ENCODE results near the gene DCP1A. TPM values are rescaled to one million over a fixed set of nuclear protein-coding genes. Genes with fewer than 3 reads are reported as not detected.
A peak's percentile ranks its signal among the peaks of the same experiment; 100 is the strongest.
"Not testable (repeated sequence)": the region's sequence is repeated elsewhere in the genome, so short reads cannot be mapped to it uniquely, and the experiment has no call there.

DCP1A gene
- total RNA-seq, 1 donor from 2014 or later: 13.7 TPM

DNA sequence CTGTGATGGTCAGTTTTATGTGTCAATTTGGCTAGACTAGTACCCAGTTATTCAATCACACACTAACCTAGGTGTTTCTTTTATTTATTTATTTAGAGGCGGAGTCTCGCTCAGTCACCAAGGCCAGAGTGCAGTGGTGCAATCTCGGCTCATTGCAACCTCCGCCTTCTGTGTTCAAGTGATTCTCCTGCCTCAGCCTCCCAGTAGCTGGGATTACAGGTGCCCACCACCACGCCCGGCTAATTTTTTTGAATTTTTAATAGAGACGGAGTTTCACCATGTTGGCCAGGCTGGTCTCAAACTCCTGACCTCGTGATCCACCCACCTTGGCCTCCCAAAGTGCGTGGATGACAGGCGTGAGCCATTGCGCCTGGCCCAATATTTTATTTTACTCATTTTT lies 78.2 kb downstream of the DCP1A start:
- not testable (repeated sequence) for DNase-seq (ENCODE audit: low read depth, low spot score)

DNA sequence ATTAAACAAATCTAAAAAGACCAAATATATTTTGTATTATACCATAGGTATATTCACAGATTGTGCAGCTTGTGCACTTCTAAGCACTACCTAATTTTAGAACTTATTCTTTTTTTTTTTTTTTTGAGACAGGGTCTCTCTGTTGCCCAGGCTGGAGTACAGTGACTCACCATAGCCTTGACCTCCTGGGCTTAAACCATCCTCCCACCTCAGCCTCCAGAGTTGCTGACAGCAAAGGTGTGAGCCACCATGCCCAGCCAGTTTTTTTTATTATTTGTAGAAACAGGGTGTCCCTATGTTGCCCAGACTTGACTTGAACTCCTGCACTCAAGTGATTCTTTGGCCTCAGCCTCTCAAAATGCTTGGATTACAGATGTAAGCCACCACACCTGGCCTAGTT lies 79.6 kb downstream of the DCP1A start:
- DNase-seq (ENCODE audit: low read depth, low spot score): no peak

DNA sequence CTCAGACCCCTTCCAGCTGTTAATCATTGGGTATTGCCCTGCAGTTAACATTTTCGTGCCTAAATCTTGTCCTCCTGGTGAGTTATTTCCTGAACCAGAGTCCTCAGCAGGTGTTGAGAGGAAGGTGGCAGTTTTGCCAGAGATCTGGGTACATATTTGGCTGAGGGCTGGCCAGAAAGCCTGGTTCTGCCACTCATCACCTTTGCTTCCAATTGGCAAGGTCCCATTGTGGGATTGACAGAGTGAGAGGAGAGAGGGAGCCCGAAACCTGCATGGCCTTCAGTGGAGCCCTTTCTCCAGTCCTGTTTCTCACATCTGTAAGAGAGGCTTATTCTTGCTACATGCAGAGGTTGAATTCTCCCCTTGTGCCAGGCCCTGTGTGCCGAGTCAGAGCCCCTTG lies 82.6 kb downstream of the DCP1A start:
- DNase-seq (ENCODE audit: low read depth, low spot score): no peak

DNA sequence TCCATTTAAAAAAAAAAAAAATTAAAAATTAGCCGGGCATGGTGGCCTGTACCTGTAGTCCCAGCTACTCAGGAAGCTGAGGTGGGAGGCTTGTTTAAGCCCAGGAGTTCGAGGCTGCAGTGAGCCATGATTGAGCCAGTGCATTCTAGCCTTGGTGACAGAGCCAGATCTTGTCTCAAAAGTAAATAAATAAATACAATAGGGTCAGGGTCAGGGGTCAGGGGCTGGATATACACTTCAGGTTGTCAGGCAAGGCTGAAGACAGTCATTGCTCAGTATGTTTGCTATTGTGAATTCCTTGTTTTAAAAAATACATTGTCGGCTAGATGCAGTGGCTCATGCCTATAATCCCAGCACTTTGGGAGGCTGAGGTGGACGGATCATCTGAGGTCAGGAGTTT lies 83.4 kb downstream of the DCP1A start:
- DNase-seq (ENCODE audit: low read depth, low spot score): no peak

DNA sequence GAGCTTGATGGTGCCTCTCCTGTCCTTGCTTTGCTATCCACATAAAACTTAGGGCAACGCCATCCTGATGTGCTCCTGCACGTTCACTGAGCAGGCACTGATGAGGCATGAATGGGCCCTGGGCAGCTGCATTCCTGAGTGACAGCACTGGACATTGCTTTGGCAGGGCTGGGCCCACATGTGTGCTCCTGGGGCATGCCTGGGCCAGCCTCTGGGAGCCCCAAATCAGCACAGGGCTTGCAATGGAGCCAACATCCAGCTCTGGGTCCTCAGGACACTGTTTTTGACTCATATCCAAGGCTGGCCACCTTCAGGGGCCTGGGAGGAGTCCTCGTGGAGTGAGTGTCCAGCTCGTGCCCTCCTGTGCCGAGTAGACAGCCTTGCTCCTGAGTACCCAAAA lies 85.6 kb downstream of the DCP1A start:
- no peak for DNase-seq (ENCODE audit: low read depth, low spot score)

DNA sequence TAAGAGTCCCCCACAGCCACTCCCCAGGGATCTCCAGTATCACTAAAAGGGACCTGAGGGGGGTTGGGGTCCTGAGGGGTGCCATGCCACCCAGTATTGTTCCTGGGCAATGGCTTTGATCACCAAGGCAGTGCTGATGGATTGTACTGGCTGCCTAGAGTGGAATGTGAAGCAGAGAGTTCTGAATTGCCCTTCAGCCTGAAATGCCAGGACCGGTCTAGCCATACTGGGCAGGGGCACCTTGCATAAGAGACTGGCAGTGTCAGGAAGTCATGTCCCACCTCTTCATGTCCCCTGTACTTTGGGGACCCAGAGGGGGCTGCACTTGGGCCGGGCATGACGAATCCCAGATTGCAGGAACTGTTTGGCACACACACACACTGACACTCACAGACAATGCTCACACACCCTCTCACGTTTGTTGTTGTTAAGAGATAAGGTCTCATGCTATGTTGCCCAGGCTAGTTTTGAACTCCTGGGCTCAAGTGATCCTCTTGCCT lies 87.0 kb downstream of the DCP1A start:
- DNase-seq (ENCODE audit: low read depth, low spot score): no peak

DNA sequence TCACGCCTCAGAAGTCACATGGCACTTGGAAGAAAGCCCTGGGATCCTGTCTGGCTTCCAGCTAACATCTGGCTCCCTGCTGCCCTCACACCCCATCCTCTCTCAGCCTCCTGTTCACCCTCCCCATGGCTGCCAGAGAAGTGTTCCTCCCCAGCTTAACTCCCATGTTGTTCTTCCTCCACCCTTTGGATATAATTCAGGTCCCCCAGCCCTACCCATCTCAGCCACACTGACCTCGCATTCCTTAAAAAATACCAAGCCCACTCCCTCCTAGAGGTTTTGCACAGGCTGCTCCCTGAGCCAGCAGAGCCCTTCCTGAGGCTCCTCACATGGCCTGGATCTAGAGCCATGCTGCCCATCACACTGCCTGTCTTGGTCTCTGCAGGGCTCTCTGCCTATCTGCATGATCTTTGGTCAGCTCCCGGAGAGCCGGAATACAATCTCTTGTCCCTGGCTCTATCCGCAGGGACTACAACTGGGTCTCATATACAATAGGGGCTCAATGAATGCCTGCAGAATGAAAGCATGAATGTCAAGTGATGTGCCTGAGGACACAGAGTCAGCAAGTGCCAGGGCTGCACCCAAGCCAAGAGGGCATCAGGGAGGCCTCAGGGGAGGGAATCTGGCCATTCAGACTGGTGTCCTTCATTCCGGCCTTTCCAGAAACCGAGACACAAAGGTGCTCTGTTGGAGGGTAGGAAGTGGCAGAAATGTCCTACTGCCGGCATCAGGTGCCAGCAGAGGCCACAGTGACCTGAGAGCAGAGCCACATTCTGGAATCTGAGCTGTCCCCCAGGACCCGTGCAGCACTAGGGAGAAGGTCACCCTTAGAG lies 87.7 kb downstream of the DCP1A start:
- no peak for DNase-seq (ENCODE audit: low read depth, low spot score)

DNA sequence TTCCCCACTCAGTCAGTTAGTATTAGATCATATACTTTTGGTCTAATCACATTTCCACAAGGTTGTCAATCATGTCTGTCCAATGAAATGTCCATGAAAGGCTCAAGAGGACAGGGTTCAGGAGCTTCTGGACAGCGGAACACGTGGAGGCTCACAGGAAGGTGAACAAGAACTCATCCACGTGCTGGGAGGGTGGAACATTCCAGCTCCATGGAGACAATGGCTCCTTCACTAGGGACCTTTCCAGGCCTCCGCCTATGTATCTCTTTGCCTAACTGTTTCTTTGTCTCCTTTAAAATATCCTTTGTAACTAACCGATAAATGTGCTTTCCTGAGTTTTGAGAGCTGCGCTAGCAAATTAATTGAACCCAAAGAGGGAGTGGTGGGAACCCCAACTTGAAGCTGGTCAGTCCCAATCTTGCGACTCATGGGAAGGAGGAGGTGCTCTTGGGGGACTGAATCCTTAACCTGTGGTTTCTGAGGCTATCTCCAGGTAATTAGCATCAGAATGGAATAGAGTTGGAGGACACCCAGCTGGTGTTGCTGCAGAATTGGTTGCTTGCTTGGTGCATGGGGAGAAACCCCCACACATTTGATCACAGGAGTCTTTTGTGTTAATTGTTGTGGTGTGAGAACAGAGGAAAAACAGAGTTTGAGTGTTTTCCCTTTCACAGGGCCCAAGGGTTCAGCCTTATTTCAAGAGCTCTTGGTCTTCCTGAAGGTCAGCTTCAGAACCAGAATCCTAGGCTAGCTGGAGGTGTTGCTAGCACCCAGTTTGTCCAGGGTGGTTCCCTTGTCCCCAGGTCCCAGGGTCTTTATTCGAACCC lies 88.5 kb downstream of the DCP1A start:
- no peak for DNase-seq (ENCODE audit: low read depth, low spot score)

DNA sequence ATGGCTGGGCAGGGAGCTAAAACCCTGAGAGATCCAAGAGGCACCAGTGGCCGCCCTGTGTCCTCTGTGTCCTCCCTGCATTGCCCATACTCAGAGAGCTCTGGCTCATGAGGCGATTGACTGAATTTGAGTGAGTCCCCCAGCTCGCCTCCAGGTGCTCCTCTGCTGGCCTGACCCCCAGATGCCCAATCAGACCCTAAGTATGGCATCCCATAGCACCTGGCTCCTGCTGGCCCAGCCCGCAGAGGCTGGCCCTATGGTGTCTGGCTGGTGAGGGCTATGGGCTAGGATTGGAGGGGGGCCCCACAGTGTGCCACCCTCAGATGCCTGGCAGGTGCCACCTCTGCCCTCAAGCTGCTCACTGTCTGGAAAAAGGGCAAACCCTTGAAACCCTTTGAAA lies 89.9 kb downstream of the DCP1A start:
- DNase-seq (ENCODE audit: low read depth, low spot score): no peak

DNA sequence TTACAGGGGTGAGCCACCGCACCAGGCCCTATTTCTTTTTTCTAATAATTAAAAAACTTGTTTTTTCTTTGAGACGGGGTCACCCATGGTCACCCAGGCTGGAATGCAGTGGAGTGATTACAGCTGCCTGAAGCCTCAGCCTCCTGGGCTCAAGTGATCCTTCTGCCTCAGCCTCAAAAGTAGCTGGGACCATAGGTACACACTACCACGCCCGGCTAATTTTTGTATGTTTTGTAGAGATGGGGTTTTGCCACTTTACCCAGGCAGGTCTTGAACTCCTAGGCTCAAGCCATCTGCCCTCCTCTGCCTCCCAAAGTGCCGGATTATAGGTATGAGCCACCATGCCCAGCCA lies 90.7 kb downstream of the DCP1A start:
- DNase-seq (ENCODE audit: low read depth, low spot score): no peak

DNA sequence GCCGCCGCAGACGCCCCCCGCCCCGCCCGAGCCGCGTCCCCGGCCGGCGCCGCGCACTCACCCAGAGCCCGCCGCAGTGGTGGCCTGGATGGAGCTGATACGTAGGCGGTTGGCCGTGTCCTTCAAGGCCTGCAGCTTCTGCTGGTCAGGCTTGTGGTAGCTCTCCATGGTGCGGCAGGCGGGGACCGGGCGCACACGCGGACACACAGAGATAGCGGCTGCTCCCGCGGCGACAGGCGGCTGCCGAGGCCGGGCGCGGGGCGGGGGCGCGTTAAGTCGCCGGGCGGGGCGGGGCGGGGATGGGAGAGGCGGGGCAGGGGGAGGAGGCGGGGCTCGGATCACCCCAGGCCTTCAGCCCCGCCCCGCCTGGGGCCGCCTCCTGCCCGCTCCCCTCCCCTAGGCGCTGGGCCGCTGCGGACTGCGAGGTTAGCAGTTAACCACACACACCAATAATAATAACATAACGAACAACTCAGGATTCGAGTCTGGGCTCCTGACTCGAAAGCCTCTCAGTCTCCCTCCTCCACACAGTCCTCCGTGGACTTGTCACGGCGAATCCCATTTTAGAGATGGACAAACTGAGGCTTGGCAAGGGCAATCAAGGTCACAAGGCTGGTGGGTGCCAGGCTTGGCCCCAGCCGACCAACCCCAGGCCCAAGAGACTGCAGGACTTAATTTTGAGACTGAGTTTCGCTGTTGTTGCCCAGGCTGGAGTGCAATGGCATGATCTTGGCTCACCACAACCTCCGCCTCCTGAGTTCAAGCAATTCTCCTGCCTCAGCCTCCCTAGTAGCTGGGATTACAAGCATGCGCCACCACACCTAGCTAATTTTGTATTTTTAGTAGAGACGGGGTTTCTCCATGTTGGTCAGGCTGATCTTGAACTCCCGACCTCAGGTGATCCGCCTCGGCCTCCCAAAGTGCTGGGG lies 91.3 kb downstream of the DCP1A start, which contains the start of gene TKT:
Gene TKT, minus strand, starts transcription at position 248 of the 929 bp plus-strand sequence. Its CDS starts 80 bp downstream, at position 168.
- peak; percentile 26 for DNase-seq (ENCODE audit: low read depth, low spot score)

DNA sequence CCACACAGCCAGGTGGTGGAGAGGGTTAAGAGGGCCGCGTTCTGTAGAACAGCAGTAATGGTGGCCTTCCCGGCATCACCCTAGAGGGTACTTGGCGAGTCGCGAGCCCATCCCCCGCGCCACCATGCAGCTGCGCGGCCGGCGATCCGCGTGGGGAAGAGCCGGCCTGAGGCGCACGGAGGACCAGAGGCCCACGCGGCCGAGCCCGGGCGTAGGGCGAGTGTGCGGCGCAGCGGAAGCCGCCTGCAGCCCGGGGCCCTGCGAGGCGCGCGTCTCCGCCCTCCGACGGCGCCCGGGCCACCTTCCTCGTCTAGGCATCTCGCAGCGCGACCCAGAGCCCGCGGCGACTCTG lies 91.9 kb downstream of the DCP1A start:
- no peak for DNase-seq (ENCODE audit: low read depth, low spot score)

DNA sequence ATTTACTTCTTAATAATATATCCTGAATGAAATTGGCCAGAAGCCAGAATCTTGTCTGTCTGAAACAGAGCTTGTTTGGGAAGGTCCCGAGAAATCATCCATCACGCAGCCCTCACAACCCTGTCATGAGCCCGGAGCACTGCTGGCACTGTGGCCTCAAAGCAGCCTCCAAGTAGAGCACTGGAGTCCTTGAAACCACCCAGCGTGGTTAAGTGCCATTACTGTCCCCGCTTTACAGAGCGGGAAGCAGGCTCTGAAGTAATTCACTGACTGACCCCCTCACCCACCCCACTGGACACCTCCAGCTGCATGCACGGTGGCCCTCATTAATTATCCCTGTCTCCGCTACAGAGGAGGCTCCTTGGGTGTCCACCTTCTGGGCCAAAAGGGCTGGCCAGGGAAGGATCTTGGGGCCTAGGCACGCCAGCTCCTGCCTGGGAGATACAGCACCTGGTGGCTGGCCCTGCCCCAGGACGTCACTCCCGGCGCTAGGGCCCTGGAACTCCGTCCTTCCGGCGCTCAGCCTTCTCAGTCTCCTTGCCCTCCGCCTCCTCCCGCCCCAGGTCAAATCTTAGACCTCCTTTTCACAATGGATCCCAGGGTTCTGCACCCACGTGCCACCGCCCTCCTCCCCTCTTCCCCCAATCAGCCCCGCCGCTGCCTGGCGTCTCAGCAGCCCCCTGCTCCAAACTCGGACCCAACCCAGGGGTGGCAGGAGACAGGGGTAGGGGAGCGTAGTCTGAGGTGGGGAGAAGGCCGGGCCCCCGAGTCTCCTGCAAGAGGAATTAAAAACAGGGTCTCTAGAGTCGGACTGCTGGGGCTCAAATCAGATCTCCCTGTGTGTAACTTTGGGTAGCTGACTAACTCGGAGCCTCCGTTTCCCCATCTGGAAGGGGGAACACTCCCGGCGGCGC lies 92.6 kb downstream of the DCP1A start:
- no peak for DNase-seq (ENCODE audit: low read depth, low spot score)

DNA sequence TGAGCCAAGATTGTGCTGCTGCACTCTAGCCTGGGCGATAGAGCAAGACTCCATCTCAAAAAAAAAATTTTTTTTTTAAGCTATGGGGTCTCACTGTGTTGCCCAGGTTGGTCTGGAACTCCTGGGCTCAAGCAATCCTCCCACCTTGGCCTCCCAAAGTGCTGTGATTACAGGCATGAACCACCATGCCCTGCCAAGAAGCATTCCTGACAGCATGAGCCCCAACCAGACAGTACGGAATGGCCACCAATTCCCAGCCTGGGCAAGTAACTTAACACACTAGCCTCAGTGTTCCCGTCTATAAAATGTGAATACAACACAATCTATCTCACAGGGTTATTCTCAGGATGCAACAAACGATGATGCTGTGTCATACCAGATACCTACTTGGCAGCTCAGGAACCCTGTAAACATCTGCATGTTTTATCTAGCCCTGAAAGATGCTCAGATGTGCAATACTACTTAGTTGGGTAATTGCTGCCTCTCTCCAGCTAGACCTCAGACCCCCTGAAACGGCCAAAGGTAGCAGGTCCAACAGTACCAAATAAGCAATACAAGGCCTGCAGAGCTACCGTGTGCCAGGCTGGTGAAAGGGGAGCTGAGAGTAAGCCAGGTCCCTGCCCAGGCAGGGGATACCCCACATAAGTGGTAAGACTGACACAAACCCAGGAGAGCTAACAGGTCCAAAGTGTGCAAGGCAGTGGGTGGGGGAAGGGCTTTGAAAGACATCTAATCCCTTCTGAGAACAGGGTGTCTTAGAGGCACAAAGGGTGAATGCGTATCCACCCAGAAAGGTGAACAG lies 93.4 kb downstream of the DCP1A start:
- DNase-seq (ENCODE audit: low read depth, low spot score): no peak

DNA sequence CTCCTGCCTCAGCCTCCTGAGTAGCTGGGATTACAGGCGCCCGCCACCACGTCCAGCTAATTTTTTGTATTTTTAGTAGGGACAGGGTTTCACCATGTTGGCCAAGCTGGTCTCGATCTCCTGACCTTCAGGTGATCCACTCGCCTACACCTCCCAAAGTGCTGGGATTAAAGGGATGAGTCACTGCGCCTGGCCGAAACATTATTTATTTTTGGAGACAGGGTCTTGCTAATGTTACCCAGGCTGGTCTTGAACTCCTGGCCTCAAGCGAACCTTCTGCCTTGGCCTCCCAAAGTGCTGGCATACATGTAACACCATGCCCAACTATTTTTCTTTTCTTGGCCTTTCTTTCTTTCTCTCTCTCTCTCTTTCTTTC lies 94.4 kb downstream of the DCP1A start:
- not testable (repeated sequence) for DNase-seq (ENCODE audit: low read depth, low spot score)

DNA sequence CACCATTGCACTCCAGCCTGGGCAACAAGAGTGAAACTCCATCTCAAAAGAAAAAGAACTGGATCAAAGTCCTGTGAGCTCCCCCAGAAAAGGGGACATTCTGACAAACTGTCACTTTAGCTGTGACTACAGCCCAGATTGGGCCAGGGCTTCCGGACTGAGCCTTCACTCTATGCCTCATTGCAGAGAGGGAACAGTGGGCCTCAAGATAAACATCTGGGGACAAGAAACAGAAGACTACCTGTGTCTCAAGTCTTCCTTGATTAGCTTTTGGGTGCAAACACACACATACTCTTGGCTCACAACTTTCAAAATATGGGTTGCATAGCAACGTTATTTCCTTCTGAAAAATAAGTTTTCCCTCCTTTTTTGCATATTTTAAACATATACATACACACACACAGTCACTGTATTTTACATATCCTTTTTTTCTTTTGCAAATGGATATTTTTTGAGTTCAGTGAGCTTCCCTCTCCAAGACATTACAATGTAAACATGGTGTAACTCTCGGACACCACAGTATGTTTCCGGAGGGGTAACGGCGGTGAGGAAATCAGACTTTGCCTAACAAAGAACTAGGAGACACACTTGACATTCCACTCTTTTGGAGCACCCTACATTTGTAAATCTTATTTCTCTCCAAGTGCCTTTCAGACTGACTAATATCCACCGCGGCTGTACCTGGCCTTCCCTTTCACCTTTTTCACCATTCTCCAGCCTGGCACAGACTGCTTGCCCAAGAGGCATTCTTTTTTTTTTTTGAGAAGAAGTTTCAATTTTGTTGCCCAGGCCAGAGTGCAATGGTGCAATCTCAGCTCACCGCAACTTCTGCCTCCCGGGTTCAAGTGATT lies 95.0 kb downstream of the DCP1A start:
- no peak for DNase-seq (ENCODE audit: low read depth, low spot score)

DNA sequence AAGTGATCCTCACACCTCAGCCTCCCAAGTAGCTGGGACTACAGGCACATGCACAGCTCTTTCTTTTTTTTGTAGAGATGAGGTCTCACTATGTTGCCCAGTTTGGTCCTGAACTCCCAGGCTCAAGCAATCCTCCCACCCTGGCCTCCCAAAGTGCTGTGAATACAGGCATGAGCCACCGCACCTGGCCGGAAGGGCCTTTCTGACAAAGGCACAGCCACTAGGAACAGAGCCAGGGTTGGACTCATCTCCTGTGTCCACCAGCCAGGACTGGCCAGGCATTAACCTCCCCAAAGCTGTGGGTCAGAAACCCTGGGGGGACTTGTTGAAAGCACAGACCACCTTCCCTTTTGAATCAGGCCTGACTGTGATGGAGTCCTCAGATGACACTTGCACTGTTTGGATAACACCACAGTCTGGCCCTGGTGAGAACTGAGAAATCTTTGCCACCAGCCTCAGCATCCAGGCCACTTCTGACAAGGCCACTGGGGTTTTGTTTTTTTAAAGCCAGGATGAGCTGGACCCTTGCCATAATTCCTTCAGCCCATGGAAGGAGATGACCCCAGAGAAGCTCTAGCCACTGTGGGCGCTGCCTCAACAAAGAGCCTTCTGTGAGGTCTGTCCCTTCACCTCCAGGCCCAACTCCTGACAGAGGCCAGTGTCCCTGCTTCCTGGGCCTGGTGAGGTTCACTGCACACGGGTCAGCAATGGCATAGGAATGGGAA lies 96.3 kb downstream of the DCP1A start:
- no peak for DNase-seq (ENCODE audit: low read depth, low spot score)

DNA sequence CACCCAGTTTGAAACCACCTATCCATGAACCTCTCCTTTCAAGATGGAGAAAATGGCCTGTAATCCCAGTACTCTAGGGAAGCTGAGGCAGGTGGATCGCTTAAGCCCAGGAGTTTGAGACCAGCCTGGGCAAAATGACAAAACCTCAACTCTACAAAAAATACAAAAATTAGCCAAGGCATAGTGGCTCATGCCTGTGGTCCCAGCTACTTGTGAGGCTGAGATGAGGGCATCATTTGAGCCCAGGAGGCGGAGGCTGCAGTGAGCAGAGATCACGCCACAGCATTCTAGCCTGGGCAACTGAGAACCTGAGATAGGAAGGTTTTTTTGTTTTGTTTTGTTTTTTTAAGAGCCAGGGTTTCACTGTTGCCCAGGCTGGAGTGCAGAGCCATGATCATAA lies 96.9 kb downstream of the DCP1A start:
- DNase-seq (ENCODE audit: low read depth, low spot score): no peak

Data from pulmonary artery endothelial cell (primary cell).